Bone marrow (tissue), 2 donors: ENCODE data around the gene FZD10.

ENCODE experiments used
- DNase-seq, 2 donors: peaks; one replicate each; lab custom pipeline; 2025; lab: John Stamatoyannopoulos, UW

The FZD10 gene

DNA sequence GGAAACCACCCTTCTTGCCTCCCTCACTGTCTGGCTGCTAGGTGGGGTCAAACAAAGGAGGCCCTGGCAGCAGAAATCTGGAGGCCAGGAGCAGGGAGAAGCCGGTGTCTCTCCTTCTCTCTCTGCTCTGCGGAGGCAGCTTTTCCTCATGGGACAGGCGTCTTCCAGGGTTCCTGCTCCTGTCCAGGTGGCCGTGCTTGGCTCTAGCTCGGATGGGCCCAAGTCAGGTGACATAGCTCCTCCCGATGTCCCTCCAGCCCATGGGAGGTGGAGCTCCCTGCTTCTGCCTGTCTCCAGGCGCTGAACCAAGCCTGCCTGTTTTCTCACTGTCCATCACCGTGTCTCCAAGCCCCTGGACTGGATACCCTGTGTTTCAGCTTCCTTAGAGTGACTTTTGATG lies 30.5 kb upstream of the FZD10 start:
- DNase-seq = no peak

DNA sequence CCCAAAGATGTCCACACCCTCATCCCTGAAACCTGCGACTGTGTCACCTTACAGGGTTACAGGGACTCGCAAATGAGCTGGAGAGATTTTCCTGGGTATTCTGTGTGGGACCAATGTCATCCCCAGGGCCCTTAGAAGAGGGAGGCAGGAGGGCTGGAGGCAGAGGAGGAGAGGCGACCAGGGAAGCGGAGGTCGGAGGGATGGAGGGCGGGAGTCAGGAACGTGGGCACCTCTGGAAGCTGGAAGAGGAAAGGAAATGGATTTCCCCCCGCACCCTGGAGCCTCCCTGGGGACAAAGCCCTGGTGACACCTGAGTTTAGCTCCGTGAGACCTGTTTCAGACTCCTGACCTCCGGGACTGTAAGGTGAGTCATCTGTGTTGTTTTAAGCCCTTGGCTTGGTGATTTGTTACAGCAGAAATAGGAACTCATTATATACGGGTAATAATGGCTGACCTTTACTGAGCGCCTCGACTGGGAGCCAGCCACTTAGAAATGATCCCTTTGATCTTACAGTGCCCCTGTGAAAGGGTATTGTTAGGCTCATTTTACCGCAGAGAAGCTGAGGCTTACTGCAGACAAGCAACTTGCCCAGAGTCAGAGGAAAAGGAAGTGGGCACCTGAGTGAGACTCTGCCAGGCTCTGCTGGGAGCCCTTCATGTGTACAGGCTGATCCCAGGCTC lies 29.3 kb upstream of the FZD10 start:
- DNase-seq = no peak

DNA sequence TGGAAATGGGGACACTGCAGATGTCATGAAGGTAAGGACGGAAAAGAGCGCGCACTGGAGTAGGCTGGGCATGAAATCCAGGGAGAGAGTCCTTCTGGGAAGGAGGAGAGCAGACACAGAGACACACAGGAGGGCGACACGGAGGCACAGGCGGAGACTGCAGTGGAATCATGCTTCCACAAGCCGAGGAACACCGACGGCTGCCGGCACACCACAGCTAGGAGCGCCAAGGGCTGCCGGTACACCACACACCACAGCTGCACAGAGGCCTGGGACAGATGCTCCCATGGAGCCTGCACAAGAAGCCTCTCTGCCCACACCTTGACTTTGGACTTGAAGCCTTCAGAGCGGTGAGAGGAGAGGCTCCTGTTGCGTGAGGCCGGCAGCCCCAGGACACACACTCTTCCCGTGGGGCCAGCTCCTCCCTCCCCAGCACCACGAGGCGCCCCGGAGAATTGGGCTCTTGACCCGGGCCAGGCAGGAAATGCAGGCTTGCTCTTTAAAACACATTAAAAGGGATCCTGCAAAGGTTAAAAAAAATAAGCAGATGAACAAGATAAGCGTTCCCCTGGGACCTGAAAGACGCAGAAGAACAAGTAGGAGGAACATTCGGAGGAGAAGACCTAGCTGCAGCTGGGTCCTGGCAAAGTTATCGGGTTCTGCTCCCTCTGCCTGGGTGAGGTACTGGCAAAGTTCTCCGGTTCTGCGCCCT lies 28.3 kb upstream of the FZD10 start:
- no peak for DNase-seq

DNA sequence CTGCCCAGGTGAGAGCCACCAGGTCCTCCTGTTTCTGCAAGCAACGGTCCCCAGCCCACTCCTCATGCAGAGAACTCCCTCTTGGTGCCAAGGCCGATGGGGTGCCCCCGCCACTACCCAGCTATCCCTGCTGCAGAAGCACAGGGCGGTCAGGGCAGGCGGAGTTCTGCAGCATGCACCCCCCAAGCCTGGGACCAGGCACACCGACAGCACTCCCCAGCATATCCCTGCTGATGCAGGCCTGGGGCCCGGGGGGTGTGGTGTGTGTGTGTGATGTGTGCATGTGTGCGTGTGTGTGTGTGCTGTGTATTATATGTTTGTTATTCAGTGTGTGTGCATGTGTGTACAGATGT lies 27.7 kb upstream of the FZD10 start:
- no peak for DNase-seq

DNA sequence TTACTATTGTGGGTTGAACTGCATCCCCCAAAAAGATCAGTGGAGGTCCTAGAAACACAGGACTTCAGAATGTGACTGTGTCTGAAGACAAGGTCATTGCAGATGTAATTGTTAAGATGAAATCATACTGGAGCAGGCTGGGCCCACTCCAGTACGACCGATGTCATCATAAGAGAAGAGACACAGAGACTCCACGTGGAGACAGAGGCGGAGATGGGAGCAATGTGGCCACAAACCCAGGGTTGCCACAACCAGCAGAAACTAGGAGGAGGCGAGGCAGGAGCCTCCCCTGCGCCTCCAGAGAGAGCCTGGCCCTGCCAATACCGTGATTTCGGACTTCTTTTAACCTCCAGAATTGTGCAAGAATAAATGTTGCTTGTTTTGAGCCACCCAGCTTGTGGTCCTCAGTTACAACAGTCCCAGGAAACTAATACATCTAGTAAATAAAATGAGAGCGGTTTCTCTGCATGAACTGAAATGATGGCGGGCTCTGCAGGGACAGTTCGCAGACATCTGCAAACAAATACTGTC lies 25.7 kb upstream of the FZD10 start:
- no peak for DNase-seq

DNA sequence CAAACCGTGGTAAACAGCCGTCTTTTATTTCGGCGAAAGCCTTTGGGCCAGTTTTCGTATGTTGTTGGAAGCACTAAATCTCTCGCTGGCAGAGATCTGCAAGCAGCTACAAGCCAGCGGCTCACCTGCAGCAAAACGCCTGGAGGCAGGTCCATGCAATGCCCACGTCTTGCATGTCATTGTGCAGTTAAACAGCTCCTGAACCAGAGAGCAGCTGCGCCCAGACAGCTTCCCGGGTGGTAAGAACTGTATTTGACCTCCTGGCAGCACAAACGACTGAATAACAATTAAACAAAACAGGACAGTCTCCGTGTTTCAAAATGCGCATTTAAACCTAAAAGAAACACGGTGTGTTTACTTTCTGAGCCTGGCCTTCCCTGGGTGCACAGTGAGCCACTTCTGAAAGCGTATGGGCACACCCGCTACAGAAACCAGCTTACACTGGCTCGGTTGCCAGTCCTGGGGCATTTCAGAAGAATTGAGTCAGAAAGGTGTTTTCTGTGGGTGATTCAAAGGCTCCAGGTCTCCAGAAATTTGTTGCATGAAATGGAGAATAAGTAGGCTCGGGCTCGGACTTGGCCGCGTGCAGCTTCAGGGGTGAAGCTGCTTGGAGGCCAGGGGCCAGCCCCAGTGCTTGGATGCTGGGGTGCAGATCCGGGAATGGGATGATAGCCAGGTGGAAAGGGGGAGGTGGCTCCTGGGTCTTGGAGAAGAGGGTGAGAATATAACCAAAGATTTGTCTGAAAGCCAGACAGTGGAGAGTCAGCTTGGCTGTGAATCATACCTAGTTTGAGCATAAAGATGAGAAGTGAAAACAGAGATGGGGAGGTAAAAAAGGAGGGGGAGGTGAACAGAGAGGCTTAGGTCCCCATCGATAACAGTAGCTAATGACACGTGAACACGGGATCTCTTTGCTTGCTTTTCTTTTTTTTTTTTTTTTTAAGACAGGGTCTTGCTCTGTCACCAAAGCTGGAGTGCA lies 24.9 kb upstream of the FZD10 start:
- DNase-seq = no peak

DNA sequence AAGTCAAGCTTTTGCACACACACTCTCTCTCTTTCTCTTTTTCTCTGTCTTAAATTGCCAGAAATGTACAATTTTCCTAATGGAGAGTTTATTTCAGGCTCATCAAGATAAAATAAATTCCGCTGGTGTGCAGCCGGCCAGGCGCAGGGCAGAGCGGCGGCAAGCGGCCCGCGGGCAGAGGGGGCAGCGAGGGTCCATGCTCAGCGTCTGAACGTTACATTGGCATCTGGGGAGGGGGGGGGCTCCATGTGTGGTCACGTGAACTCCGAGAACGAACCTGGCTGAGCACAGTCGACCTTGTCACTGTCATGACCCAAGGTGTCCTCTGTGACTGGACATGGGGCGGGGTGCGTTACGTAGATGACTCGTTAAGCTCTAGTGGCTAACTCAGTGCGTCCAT lies 23.8 kb upstream of the FZD10 start:
- no peak for DNase-seq

DNA sequence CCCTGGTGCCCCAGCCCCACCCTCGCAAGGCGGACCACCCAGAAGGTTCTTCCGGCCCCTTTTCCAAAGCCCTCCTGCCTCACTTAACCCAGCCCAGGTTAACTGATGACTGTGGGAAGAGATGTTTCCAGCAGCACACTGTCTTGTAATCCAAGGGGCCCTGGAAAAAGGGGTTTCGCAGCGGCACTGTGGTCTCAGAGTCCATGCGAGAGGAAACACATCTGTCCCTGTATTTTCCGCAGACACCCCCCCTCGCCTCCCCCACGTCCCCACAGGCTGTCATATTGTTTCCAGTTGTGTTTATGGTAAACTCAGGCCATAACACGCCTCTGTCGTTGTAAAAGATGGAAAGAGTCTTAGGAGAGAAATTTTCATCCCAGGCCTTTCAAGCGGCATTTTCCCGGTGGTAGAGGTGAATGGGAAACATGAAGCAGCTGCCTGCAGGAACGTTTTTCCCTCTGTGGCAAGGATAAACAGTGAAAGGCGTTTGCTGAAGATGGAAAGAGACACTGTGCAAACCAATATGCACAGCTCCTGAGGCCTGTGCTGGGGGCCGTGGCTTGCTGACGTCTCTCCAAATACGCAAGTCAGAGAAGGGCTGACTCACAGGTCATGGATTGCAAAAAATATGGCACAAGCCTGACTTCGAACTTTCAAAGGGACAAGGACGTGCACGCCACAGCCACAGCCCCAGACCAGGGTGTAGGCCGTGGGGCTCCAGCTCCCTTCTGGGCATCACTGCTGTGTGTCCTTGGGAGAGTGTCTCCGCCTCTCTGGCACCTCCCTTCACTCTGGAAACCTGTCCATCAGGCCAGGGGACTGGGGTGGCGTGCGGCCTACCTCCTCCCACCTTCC lies 22.5 kb upstream of the FZD10 start:
- no peak for DNase-seq

DNA sequence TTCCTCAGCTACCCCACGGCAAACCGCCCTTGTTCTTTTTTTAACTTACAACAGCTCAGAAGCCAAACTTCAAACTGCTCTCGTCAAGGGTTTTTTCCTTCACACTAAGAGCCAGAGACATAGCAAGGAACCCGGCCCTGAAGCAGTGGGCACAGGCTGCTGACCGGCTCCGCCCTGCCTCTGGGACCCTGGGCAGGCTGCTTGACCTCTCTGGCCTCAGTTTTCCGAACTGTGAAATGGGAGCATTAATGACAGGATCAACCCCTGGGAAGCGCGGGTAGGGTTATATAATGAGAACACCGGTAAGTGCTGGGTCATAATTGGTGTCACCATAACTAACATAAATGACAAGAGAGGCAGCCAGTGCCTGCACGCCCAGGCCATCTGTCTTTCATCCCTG lies 21.2 kb upstream of the FZD10 start:
- no peak for DNase-seq

DNA sequence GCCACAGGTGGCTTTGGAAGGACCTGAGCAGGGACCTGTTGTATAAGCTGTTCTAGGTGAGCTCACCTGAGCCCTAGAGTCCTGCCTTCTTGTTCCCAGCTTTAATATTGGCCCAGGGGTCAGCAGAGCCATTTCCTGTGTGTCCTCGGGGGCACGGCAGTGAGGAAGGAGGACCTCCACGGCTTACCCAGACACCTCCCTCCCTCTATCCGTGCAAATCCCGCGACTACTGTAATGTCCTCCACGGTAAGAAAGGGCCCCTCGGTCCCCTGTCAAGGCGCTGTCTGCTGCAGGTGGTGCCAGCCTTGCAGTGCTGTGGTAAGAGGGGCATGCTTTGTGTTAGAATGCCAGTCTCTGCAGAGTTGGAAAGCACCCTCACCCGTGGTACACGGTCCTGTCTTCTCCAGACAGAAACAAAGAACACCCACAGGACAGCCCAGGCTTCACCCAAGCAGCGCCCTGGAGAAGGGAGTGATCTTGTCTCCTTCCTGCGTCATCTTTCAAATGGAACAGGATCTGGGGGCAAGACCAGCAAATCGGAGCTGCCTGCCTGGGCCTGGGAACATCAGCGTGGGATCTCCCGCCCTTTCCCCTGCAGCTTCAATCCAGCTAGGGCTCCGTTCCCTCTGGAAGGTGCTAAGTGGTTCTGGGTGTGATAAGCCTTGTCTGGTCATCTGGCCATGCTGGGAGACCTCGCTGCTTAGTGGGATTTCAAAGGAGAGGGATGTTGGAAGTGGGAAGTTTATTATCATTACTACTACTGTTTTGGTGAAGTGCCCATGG lies 20.2 kb upstream of the FZD10 start:
- DNase-seq = no peak

DNA sequence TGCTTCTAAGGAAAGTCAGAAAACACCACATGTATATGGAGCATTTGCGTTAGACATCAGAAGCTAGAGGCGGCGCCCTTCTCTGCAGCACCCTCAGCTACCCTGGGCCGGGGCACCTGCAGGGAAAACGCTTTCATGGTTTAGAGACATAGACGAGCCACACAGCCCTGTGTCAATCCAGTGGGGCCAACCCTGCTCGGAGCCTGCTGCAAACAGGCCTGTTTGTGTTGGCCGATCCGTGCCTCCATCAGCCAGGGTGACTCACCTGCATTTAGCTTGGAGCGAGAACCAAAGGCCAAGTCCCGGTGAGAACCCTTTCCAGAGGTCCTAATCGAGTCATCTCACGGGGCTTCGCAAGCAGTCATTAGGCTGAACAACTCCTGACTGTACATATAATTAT lies 19.5 kb upstream of the FZD10 start:
- DNase-seq = no peak

DNA sequence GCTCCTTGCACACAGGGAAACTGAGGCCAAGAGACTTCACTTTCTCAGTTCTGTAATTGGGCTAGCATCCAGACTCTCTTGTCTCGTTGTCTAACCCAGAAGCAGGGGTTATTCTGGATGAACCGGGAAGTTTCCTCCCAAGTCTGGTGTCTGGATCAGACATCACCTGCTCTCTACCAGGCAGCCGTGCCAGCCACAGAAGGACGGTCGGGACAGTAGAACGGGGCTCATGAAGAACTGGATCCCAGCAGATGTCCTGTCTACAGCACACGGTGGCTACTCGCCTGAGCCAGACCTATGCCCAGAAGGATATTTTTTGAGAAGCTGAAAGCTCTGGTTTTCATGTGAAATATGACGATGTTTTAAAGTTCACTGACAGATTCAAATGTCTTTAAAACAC lies 19.1 kb upstream of the FZD10 start:
- DNase-seq = no peak

DNA sequence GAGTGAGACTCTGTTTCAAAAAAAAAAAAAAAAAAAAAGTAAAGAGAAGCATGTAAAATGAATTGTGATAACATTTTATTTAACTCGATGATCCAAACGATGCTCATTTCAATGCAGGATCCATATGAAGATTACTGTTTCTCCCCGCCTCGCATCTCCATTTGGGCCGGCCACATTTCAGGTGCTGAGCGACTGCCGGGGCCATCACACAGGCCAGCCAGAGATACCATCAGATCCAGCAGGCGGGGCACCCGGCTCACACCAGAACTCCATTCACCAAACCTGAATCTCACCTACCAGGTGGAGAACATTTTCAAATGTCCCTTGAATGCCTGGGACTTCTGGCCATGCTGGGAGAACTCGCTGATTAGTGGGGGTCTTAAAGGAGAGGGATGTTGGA lies 18.0 kb upstream of the FZD10 start:
- no peak for DNase-seq

DNA sequence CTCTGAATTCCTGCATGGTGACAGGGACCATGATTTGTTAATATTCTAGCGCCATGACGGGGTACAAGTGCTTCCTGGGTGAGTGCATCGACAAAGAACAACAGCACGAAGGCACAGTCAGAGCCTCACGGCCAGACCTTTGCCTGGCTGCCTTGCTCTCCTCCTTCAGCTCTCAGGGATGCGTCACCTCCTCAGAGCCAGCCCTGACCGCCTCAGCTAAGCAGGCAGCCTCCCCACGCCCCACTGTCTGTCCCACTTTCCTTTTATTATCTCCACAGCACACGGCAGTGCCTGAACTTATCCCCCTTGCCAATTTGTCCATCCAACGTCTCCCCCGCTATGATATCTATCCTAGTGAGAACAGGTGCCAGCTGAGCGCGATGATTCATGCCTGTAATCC lies 16.5 kb upstream of the FZD10 start:
- DNase-seq = no peak

DNA sequence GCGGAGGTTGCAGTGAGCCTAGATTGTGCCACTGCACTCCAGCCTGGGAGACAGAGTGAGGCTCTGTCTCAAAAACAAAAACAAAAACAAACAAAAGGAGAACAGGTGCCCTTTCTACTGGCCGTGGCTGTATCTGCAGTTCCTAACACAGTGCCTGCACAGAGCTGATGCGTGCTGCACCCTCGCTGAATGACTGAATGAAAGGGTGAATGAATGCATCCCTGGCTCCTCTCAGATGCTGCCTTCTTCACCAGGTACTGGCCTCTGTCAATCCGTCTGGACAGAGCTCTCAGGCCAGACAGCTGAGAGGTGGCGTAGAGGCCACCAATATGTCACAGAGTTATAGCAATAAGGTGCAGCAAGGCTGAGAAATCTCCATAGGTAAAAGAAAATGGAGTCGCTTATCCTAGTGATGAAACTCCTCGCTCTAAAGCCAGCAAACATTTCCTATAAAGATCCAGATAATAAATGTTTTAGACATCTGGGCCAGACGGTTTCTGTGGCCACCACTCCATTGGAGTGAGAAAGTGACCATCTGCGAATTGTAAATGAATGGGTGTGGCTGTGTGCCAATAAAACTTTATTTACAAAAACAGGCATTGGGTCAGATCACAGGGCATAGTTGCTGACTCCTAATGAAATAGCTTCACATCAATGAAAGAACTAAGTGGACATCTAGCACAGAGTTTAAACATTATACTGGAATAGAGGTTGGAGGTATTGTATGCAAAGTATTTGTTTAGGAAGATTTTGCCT lies 15.9 kb upstream of the FZD10 start:
- DNase-seq = no peak

DNA sequence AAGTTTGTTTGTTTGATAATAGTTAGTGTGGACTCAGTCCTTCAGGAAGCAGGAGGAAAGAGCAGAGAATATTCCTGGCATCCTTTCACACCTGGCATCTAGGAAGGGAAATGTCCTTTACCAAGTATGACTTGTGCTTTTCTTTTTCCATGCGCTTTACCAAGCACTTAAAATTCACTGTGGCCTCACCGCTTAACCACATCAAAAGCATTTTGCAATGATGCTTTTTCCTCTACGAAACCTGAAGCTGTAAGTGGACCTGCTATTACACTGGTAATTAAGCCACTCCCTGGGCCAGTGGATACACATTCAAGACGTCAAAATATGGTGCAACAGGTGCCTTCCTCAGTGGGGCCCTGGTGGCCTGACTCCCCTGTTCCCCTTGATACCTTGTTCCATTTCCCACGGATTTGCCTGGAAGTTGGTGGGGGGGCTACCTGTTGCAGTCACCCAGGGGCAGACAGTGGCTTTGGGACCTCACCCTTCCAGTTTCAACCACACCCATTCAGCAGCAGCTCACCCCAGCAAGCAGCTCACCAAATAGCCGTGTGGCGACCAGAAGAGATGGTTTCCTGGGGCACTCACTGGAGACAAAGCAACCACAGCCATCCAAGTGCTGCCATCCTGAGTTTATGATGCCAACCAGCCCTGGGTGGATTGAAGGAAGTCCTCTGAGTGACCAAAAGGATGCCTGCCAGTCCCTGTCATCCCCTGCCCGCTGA lies 14.2 kb upstream of the FZD10 start:
- DNase-seq = no peak

DNA sequence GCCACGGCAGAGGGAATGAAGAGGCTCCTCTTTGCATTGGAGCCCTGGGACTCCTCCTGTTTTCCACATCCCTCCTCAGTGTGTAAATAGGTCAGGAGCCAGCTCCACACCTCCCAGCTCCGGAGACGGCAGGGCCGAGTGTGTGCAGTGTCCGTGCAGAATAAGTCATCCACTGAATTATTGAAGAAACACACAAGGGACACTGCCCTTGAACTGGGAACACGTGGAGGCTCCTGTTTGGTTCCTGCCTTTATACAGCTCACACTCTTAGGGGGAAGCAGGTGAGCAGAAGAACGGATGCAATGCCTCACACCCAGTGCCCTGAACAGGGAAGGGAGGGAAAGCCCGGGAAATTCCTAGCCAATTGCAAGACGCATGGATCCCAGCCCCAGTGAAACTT lies 10.4 kb upstream of the FZD10 start:
- no peak for DNase-seq

DNA sequence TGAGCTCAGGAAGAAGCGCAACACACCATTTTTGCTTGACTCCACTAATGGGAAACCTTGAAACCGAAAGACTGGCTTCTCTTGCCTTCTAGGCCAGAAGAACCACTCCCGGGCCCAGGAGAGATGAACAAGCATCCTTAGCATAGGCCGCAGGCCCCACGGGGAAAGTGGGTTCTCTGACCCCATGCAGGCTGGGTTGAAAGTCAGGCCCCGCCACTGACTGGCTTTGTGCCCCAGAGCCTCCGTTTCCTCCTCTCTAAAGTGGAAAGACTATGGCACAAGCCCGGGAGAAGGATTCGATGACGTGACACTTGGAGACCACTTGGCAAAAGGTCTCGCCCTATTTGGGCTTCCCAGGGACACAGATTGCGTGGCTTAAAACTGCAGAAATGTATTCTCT lies 9.9 kb upstream of the FZD10 start:
- DNase-seq = no peak

DNA sequence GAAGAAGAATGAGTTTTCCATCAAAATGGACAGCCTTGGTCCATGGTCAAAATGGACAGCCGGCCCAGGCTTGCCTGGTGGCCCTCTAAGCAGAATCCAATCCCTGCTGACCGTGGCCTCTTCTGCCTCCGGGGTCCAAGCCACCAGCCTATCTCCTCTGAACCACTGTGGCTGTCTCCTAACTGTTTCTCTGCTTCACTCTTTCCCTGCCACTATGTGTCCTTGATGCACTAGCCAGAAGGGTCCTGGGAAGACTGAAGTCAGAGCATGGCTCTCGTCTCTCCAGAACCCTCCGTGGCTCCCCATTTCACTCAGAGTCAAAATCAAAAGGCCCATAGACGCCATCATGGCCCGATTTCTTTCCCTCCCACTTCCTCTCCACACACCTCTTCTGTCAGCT lies 8.5 kb upstream of the FZD10 start:
- DNase-seq = no peak
